Amniotic stem cell (primary cell): ENCODE data around the gene S1PR3.

ENCODE experiments used
- DNase-seq: peaks from one replicate; lab custom pipeline; 2025; lab: John Stamatoyannopoulos, UW

S1PR3 gene

DNA sequence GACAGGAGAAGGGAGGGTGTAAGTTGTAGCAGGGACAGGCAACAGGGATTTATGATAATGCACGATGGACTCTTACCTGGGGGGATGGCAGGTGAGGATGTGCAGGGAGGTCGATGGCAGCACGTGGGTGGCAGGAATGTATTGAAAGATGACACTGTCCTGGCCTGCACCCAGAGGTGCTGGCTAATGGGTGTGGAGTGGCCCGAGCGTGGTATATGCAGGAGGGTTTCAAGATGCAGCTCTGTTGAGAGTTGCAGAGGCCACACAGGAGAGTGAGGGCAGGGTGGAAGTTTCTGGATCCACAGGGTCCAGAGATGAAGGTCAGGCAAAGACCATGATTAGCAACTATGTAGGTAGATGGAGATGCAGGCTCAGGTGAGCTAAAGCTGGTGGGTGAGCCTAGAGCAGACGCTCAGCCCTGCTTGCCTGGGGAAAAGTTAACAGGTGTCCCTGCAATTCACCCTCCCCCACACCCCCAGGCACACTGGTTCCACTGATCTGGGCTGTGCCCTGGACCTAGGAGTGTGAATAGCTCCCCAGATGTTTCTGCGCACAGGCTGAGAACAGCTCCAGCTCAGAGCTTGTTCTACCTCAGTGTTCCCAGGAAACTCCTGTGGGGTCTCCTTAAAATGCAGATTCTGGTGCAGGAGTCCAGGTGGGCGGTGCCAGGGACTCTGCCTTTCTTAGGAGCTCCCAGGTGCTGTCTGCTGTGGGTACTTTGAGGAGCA lies 21.5 kb upstream of the S1PR3 start:
- DNase-seq: no peak

DNA sequence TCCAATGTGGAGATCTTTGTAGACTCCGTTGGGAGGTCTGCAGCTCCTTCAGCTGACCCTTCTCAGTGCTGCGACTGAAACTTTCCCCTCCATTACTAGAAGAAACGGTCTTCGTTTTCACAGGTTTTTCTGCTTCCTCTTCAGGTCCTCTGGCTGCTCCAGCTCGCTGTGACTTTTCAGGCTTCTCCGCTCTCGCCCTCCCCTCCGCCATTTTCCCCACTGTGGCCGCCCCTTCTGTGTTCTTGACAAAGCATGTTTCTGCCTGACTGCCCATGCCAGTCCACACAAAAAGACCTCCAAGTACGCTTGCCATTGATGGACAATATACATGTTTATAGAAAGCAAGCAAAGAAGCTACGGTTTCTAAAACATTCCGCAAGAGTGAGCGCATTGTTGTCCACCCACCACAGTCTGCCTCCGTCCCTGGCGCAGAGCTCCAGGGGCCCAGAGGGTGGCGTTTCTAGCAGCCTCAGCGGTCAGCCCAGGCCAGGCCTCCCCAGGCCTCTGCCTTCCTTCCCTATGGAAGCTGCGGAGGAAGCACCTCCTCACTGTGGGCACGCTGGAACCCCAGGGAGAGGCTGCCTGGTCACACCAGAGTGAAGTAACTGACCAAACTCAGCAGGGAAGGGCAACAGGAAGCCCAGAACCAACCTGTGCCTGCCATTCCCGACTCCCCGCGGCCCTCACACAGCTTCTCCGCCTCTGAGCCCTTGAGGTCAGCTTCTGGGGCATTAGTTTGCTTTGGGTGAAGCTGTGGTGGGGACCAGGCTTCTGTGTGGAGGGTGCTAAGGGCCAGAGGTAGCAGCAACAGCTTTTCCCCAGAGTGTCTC lies 19.9 kb upstream of the S1PR3 start:
- DNase-seq: no peak

DNA sequence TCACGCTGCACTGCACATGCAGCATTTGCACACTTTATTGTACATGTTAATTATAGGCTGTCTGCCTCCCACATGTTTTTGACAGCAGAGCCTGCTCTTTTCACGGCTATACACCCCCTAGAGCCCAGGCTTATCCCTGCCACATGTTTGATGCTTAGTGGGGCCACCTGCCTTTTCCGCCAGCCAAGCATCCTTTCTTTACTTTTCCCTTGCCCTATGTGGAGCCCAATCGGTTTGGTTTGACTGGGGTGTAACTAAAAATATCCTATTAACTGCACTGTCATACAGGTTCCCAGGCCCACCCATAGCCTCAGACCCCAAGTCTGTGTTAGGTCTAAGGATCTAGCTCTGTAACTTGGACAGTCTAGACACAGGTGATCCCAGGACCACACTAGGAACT lies 18.9 kb upstream of the S1PR3 start:
- no peak for DNase-seq

DNA sequence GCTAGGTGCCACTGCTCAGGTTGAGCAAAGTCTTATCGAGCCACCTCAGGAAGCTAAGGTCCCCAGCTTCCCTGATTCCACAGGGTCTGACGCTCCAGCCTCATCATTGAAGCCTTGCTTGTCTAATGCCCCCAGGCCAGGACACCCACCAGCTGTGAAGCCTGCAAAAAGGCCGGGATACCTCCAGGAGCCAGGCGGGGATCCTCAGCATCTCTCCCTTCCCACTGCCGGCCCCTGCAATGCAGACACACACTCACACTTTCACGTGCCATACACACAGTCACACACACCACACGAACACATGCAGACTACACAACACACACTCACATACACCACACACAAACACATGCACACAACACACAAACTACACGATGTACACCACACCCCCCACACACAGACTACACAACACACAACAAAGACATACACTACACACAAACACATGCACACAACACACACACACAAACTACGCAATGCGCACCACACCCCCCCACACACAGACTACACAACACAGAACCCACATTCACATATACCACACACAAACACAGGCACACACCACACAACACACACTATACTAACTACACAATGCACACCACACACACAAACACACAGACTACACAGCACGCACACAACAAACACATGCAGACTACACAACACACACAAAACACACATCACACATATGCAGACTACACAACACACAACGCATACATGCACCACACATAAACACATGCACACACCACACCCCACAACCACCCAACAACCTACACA lies 17.8 kb upstream of the S1PR3 start:
- DNase-seq: no peak

DNA sequence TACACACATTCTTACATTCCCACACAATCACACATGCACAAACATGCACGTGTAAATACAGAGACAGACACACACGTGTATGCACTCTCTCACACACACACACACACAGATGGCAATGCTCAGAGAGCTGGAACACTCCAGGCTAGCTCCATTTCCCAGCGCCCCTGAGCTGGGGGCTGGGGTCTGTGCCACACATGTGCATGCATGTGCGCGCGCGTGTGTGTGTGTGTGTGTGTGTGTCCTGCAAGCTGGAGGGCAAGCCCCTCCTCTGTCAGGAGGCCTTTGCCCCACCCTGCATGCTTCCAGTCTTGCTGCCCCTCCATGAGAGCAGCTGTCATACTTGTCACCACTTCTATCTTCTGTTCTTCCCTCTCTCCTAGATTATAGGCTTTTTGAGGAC lies 16.6 kb upstream of the S1PR3 start:
- no peak for DNase-seq

DNA sequence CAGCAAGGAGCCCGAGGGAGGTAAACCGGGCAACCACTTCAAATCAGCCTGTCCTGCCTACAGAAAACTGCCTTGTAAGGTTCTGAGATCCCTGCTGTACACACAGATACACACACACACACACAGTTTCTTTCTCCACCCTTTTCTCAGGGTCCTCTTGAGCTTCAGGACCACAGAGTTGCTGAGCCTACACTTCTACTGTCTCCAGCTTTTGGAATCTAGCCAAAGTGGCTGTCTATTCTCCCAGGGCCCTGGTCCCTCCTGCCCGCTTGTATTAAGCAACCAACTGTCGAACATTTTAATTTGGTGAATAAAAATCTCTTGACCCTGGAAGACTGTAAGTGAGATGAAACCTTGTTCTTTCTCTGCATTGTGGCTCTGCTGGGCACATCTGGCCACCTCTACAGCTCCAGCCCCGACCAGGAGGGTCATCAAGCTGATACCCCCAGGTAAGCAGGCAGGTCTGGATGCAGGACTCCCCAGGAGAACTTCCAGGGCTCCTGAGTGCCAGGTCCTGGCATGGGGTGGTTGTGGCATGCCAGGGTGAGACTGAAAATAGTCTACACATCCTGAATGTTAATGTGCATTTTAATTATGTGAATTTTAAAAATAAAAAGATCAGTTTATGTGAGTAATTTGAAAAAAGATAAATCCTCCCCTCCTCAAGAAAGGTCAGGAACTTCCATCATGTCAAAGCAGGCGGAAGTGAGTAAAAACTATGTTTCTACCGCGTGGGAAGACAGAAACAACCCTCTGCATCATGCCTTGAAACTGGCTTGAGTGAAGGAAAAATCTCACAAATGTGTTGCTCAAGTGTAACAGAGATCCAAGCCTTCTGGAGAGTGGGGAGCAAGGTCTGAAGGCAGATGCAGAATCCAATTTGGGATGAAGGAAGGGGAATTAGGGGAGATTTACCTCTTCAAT lies 15.0 kb upstream of the S1PR3 start:
- DNase-seq: no peak

DNA sequence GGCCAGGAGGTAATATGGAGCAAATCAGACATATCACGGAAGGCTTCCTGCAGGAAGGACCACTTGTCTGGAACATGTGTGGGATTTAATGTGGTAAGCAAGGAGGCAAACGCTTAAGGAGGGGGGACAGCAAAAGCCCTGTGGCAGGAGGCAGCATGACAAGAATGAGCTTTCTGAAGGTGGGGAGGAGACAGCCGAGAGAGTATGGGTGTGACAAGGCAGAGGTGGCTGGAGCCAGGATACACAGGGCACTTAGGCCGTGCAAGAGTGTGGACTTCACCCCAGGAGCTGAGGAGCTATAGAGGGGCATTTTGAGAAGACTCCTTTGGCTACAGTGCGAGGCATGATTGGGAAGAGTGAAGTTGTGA lies 14.4 kb upstream of the S1PR3 start:
- no peak for DNase-seq

DNA sequence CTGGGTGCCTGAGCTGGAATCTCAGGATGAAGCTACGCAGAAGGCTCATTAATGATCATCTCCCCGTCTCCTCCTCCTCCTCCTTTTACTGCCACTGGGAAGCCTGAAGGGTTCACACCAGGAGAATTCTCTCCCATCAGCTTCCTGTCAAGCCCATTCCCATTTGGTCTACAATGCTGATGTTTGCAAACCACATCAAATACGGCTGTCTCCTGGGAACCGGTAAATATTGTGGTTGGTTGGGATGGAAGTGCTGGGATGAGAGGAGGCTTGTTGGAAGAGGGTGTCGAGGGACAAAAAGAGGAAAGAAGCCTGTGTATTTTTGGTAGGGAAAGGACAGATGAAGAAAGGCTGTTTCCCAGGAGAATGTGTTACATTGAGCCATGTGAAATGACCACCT lies 13.2 kb upstream of the S1PR3 start:
- DNase-seq: no peak

DNA sequence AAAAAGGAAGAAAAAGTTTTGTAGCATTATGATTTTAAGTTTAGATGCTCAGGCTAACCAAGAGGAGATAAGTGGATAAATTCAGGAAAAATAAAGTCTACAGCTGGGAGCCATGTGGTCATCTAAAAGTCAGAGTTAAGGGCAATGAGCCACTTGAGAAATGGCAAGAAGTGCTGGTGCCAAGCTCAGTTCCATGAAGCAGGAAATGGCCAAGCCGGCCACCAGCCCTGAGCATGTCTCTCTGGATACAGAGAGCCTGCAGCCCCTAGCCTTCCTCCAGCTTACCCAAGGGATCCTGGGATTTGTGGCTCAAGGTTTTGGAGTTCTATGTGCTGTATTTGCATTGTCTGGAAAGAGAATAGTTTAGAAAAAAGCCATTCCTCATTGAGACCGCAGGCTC lies 12.2 kb upstream of the S1PR3 start:
- no peak for DNase-seq

DNA sequence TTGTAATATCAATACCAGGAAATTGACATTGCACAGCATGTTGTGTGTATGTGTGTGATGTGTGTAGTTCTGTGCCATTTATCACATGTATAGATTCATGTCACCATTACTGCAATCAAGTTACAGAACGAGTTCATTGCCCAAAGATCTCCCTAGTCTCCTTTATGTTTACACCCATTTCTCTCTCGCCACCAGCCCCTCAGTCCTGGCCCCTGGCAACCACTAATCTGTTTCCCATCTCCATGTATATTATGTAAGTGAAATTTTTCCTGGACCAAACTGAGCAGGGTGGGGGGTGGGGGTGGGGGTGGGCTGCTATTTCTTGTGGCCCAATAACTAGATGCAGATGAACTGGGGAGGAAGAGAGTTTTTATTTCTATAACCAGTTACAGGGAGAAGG lies 11.5 kb upstream of the S1PR3 start:
- no peak for DNase-seq

DNA sequence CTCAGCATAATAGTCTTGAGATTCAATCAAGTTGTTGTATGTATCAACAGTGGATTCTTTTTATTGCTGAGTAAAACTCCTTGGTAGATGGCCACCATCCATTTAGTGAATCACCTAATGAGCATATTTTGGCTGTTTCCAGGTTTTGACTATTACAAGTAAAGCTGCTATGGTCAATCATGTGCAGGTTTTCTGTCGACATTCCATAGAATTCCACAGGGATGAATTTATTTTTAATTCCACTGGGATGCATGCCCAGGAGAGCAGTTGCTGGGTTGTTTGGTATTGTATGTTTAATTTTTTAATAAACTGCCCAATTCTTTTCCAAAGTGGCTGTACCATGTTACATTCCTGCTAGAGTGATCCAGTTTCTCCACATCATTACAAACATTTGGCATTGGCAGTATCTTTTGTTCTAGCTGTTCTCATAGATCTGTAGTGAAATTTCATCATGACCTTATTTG lies 10.5 kb upstream of the S1PR3 start:
- no peak for DNase-seq

DNA sequence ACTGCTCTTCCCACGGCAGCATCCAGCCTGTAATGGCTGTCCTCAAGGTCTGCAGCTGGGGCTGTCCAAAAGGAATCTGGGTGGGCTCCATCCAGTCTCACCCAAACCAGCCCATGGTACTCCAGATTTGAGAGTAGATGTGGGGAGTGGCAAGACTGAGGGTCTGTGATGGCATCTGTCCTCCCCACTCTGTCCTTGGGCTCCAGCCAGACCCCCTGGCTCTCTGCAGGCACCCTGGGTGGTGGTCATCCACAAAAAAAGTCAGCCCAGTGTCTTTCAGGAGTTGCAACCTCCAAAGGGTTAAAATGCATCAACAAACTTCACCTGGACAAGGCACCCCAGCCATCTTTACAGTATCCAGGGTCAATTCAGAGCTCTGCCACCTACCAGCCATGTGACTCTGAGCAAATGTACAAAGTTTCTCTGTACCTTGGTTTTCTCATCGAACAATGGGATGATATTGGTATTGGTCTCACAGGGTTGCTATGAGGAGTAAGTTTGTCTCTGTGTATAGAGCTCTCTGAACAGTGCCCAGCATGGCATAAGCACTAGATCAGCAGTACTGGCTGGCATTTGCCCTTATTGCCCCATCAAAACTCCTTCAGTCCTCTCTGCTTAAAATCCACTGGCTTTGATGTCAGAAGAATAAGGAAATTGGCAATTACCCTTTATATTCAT lies 7.3 kb upstream of the S1PR3 start:
- DNase-seq: no peak

DNA sequence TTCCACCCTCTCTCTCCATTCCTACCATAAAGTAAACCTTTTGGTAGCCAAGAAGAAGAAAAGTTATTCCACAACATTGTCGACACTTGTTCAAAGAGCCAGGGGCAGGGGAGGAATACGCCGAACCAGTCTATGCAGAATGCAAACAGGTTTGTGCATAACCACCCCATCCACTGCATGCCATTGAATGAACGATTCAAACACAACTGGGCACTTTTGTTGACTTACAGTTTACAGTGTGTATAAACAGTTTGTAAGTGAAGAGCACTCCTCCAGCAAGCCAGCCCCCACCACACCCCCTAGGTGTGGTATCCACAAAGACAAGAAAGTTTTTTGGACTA lies 6.8 kb upstream of the S1PR3 start:
- DNase-seq: no peak

DNA sequence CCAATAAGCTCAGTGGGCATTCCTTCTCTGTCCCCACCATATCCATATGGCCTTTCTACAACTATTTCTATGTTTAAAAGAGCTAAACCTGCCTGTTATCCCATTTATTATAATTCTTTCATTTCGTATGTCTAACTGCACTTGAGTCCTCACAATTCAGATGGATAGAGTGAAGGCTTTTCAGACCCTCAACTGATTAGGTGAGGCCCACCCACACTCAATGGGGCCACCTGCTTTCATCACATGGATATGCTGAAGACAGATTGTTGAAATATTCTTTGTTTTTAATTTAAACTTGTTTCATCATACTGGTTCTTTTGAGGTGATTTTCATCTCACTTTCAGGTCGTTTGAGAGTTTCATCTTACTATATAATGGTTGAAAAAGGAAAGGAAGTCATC lies 5.7 kb upstream of the S1PR3 start:
- DNase-seq: no peak

DNA sequence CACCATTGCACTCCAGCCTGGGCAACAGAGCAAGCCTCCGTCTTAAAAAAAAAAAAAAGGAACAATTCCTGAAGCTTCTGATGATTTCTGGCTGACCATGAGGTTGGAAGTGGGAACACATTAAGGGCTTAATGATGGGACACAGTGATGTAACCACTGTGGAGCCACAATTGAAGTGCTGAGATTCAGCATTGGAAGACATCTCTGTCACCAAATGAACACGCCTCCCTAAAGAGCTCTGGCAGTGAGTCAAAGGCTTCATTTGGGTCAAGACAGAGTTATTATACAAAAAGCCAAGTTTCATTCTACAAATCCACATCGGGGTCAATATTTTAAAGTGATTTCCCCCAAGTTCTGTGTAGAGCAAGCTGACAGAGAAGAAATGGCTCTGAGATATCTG lies 4.5 kb upstream of the S1PR3 start:
- no peak for DNase-seq

DNA sequence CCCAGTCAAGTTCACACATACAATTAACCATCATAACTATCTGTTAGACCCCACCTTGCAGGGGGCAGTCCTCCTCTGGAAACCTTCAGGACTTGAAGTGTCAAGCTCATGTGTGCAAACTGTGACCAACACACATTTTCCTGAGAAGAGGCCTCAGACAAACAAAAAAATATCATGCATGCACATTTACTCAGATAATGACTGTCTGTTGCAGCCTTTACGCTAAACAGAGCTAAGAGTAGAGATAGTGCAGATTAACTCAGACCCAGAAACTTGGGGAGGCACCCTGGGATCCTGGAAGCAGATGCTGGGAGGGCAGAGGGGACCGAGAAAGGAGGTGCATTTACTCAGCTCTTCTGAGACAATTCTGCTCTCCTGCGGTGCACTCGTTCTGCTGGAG lies 3.6 kb upstream of the S1PR3 start:
- no peak for DNase-seq

DNA sequence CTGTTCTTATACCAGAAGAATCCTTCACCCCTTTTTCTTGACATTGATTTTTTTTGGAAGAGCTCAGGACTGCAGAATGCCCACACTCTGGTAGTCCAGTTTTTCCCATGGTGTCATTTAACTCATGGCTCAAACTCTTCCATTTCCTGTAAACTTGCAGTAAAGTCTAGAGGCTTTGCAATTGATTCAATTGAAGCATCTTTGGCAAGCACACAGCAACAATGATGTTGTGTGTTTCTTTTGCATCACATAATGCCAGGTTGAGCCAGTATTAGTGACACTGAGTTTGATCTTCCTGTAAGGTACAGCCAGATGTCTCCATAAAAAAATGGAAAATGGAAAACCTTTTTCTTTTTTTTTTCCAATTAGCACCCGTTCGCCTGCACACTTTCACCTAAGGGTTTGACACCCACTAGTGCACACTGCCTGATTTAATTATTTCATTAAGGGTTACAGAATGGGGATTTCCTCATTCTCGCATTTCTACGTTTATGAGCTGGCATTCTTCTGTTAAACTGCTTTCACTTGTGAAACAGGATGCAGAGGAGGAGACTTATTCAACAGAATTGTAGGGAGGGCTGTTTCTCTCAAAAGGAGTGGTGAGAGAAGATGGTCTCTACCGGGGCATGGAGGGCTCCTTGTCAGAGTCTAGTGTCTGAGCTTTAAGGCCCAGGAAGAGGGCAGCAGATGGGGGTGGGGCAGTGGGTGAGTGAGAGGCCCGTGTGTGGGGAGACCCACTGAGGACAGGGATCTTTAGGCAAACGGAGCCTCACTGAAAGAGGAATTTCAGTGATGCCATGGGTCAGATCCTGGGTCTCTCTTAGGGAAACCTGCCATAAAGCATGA lies 2.2 kb upstream of the S1PR3 start:
- DNase-seq: no peak

DNA sequence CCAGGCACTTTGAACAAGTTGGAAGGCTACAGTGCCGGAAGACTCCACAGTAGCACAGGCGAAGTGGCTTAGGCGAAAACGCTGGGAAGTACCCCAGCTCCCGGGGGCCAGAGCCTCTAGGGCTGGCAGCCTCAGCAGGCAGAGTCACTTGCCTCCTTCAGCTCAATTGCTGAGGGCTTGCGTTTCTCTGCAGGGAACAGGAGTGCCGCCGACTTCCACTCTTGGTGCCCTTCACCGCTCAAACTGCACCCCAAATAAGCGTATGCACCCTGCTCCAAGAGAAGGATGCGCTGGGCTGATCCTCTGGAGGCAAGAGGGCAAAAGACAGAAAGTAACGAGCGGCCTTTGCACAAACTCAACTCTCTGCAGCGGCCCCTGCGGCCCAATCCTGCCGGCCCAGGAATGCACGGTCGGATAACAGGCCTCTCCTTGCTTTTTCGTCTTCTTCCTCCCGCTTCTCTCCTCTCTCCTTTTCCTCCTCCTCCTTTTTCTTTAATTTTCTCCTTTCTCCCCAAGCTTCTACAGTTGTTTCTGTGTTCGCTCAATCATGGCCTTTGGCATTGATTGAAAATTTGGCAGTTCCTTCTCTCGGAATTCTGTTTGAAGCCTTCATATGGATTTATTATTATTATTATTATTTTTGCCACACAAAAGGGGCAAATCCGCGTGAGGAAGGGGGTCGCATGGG lies 1.1 kb upstream of the S1PR3 start:
- no peak for DNase-seq

DNA sequence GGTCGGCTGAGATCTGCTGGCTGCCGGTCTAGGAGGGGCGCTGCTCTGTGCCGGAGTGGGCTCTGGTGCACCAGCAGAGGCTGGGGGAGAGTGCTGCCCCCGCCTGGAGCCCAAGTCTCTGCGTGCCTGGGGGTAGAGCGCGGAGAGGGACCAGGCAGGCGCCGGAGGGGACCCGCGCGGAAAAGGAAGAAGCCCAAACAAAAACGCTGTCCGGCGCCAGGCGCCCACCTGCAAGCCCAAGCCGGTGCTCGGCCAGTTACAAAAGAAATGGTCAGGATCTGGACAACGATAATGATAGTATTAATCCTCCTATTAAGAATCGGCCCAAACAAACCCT lies 571 bp upstream of the S1PR3 start:
- no peak for DNase-seq

DNA sequence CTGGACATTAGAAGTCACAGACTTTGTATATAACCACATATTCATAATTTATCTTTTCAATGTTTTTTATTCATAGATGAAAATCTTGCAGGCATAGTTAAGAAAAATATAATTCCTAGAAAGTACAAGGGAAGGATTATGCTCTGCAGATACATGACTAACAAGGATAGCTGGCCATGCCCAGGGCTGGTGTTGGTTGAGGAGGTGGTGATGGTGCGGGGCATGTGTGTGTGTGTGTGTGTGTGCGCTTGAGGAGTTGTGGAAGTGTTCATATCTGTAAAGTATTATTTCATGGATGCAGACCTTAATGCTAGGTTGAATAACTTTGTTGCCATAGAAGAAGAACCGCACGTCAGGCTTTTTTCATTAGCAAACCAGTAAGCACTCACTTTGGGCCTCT lies 1.3 kb downstream of the S1PR3 start:
- DNase-seq: no peak
